ENCODE data around the gene SPX.
A peak's percentile ranks its signal among the peaks of the same experiment; 100 is the strongest.

SPX gene, protein sequence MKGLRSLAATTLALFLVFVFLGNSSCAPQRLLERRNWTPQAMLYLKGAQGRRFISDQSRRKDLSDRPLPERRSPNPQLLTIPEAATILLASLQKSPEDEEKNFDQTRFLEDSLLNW

DNA sequence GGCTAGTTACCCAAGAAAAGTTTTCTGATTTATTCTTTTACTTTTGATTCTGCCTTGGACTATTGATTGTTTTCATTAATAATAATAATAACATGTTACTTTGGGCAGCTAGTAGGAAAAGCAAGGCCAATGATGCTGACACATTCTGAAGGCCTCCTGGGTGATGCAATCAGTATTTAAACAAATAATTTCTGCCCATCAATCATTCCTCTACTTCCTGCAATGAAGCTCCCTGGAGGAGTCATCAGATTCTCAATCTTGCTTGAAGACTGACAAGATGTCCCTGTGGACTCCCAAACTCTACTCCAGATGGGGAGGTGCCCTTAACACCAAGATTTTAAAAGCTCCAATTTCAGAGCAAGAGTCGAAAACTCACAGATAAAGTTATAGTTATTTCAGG lies at the start of gene SPX:
Gene SPX (plus strand): TSS at position 244 of the 400 bp plus-strand sequence. CDS start 177 bp downstream, outside the sequence.
- TF ChIP-seq, protein P1, sequence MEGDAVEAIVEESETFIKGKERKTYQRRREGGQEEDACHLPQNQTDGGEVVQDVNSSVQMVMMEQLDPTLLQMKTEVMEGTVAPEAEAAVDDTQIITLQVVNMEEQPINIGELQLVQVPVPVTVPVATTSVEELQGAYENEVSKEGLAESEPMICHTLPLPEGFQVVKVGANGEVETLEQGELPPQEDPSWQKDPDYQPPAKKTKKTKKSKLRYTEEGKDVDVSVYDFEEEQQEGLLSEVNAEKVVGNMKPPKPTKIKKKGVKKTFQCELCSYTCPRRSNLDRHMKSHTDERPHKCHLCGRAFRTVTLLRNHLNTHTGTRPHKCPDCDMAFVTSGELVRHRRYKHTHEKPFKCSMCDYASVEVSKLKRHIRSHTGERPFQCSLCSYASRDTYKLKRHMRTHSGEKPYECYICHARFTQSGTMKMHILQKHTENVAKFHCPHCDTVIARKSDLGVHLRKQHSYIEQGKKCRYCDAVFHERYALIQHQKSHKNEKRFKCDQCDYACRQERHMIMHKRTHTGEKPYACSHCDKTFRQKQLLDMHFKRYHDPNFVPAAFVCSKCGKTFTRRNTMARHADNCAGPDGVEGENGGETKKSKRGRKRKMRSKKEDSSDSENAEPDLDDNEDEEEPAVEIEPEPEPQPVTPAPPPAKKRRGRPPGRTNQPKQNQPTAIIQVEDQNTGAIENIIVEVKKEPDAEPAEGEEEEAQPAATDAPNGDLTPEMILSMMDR (IDR thresholded peaks at IDR 0.05; ENCODE audit: insufficient read depth, low read depth, low read length, missing control alignments), result no peak
- peak within 1 kb of the TSS; percentile 63 for H3K4me3 ChIP-seq (ENCODE audit: low read length)
- peak; percentile 85 for DNase-seq (ENCODE audit: low read depth)

DNA sequence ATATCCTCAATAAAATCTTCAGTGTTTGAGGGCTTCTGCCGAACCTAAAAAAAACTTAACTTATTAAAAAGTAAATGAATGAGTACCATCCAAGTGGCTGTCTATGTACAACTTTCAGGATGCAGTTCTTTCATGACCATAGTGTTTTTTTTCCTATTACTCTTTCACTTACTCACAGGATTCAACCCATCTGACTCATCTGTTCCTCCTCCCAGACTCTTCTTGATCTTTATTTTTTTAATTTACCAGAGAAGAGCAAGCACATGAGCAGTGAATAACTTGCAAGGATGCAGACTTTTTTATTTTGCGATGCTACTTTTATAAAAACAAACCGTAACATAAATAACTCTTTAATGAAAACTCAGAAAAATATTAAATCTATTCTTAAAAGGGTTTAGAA lies 49.1 kb upstream of the SPX start:
- peak; percentile 44 for DNase-seq (ENCODE audit: low read depth)
- no peak overlapping the region for H3K4me3 ChIP-seq (ENCODE audit: low read length)
- TF ChIP-seq, protein P1 (IDR thresholded peaks at IDR 0.05; ENCODE audit: insufficient read depth, low read depth, low read length, missing control alignments), result no peak

DNA sequence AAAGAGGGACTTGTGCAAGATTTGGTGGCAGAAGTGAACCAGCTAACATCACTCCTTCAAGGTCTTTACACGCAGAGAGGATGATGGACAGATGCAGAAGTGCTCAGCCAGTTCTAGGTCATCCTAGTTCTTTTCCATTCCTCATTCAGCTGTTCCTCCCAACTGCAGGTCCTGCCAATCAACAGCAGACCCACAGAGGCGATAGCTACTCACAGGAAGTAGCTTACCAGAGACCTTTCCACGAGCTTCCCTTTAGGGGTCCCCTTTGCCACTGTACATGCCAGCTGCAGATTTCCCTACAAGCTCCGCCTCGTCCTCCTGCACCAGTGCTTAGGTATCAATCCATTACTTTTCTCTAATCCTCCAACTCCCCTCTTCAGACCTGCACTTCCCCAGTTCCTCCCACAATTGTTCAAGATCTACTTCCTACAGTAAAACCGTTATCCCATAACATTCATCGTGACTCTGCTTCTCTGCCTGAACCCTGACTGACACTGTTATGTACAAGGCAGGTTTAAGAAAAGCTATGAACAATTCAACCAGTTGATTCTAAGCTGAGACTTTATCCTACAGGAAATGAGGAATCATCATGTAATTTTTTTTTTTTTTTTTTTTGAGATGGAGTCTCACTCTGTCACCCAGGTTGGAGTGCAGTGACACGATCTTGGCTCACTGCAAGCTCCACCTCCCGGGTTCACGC lies 47.2 kb upstream of the SPX start:
- TF ChIP-seq, protein P1 (IDR thresholded peaks at IDR 0.05; ENCODE audit: insufficient read depth, low read depth, low read length, missing control alignments), result no peak
- no peak for DNase-seq (ENCODE audit: low read depth)
- no peak overlapping the region for H3K4me3 ChIP-seq (ENCODE audit: low read length)

DNA sequence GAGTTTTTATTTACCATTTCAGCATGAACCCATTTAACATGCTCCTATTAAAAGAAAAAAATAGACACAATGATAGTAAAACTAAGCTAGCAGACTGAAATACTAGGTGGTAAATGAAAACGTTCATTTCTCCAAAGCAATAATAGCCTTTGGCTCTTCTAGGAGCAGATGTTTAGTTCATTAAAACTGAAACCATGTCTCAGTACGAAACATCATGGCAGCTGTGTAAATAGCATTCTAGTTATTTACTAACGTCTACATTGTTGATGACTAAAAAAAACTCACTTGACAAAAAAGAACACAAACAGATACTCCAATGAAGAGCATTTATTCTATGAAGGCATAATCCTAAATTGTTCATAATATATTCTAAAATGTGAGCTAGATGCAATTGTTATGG lies 42.6 kb upstream of the SPX start:
- TF ChIP-seq, protein P1 (IDR thresholded peaks at IDR 0.05; ENCODE audit: insufficient read depth, low read depth, low read length, missing control alignments), result no peak
- DNase-seq (ENCODE audit: low read depth), result no peak
- no peak overlapping the region for H3K4me3 ChIP-seq (ENCODE audit: low read length)

DNA sequence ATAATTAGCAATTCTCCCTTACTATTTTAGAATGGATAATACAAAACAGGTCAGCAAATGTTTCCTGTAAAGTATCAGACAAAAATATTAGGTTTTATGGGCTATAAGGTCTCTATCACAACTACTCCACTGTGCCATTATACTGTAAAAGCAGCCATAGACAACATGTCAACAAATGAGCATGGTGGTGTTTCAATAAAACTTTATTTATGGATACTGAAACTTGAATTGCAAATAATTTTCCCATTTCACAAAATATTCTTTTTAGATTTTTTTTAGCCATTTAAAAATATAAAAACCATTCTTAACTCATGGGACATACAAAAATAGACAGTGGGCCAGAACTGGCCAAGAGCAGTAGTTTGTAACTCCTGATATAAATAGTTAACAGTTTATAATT lies 40.1 kb upstream of the SPX start:
- DNase-seq (ENCODE audit: low read depth), result no peak
- TF ChIP-seq, protein P1 (IDR thresholded peaks at IDR 0.05; ENCODE audit: insufficient read depth, low read depth, low read length, missing control alignments), result no peak
- H3K4me3 ChIP-seq (ENCODE audit: low read length), result no peak overlapping the region

DNA sequence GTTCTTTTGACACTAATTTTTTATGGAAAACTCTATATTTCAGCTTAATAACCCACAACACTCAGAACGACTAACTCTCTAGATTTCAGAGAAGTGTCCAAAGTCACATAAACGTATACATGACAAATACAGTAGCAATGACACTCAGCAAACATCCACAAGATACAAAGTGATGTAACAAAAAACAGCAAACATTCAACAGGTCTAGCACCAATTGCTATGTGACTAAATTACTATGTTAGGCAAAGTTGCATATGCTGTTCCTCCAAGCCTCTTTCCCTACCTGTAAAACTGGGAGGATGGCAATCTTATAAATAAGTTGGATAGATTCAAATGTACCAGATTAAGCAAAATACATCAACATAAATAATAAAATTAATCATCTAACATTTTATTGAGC lies 26.3 kb upstream of the SPX start:
- no peak for DNase-seq (ENCODE audit: low read depth)
- TF ChIP-seq, protein P1 (IDR thresholded peaks at IDR 0.05; ENCODE audit: insufficient read depth, low read depth, low read length, missing control alignments), result no peak
- H3K4me3 ChIP-seq (ENCODE audit: low read length), result no peak overlapping the region

DNA sequence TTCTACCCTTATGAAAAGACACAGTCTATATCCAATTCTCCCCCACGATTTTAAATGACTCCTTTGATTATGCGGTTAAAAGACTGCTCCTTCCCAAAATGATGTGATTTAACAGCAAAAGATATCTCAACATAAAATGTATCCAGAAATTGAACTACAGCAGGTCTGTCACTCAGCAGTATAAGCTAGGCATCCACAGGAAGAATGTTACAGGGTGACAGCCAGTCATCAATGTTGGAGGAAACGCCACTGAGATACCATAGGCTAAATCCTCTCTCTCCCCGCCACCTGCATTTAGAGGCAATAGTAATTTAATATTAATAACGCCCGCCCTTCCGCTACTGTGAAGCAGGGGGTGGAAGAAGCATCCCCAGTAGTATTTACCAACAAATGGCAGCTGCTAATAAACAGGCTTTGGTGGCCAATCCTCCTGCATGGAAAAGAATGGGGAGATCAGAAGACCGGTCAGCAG lies 25.3 kb upstream of the SPX start:
- no peak for DNase-seq (ENCODE audit: low read depth)
- peak overlapping the region; percentile 92 for H3K4me3 ChIP-seq (ENCODE audit: low read length)
- TF ChIP-seq, protein P1 (IDR thresholded peaks at IDR 0.05; ENCODE audit: insufficient read depth, low read depth, low read length, missing control alignments), result no peak
